ENCODE measurements around the gene MZT1.

Gene MZT1

GRCh38 chr13:72680353-72680752 lies 47.1 kb downstream of the MZT1 start:
- DNase-seq (ENCODE audit: low read depth in 2 of 2), result no peak

- no peak for DNase-seq (ENCODE audit: low read depth in 2 of 2)
These were observed 49.1 kb downstream of the MZT1 start for GRCh38 chr13:72678312-72678711.

- DNase-seq (ENCODE audit: low read depth in 2 of 2), result no peak
These were observed 50.0 kb downstream of the MZT1 start for GRCh38 chr13:72677431-72677830.

GRCh38 chr13:72666391-72666790 lies 61.0 kb downstream of the MZT1 start:
- no peak for DNase-seq (ENCODE audit: low read depth in 2 of 2)

GRCh38 chr13:72662548-72662947 lies 64.9 kb downstream of the MZT1 start:
- DNase-seq (ENCODE audit: low read depth in 2 of 2), result no peak

Data from fibroblast of skin of left biceps (primary cell).